H9 (cell line): ENCODE results near the gene SPATA6L. TPM values are rescaled to one million over a fixed set of nuclear protein-coding genes. Genes with fewer than 3 reads are reported as not detected.

Experiments
- DNase-seq: peaks from one replicate; pipeline ENCODE4 v3.0.0-alpha.2; 2017
- H2AFZ ChIP-seq: one replicate; pipeline ENCODE4 v1.6.1; 2013; ENCODE audit warnings: mild to moderate bottlenecking, low read length, control low read depth, moderate library complexity
- H2AK5ac ChIP-seq: 2 replicates; pipeline ENCODE4 v1.6.1; 2013; ENCODE audit warnings: low read length, control low read depth, mixed read lengths; ENCODE audit not compliant: insufficient read length
- H2BK120ac ChIP-seq: one replicate; pipeline ENCODE4 v1.6.1; 2013; ENCODE audit warnings: low read depth, mild to moderate bottlenecking, low read length, control low read depth, inconsistent platforms; ENCODE audit not compliant: poor library complexity, severe bottlenecking
- H2BK12ac ChIP-seq: 2 replicates; pipeline ENCODE4 v1.6.1; 2013; ENCODE audit warnings: low read length, control low read depth, mixed read lengths, low read depth; ENCODE audit not compliant: insufficient read length
- H2BK15ac ChIP-seq: 2 replicates; pipeline ENCODE4 v1.6.1; 2013; ENCODE audit warnings: low read depth, low read length, control low read depth
- H2BK20ac ChIP-seq: one replicate; pipeline ENCODE4 v1.6.1; 2013; ENCODE audit warnings: low read depth, mild to moderate bottlenecking, low read length, control low read depth, inconsistent platforms; ENCODE audit not compliant: poor library complexity, severe bottlenecking
- H2BK5ac ChIP-seq: 2 replicates; pipeline ENCODE4 v1.6.1; 2013; ENCODE audit warnings: low read length, control low read depth, mixed read lengths; ENCODE audit not compliant: insufficient read length
- H3K14ac ChIP-seq: 2 replicates; pipeline ENCODE4 v1.6.1; 2013; ENCODE audit warnings: low read length, control low read depth; ENCODE audit not compliant: insufficient read depth
- H3K18ac ChIP-seq: 2 replicates; pipeline ENCODE4 v1.6.1; 2013; ENCODE audit warnings: low read depth, mild to moderate bottlenecking, mixed read lengths, low read length, control low read depth; ENCODE audit not compliant: insufficient read length
- H3K23ac ChIP-seq: 2 replicates; pipeline ENCODE4 v1.6.1; 2013; ENCODE audit warnings: low read length, control low read depth, mixed read lengths, low read depth; ENCODE audit not compliant: insufficient read length
- H3K23me2 ChIP-seq: 2 replicates; pipeline ENCODE4 v1.6.1; 2013; ENCODE audit warnings: low read depth, mild to moderate bottlenecking, mixed read lengths, low read length, control low read depth; ENCODE audit not compliant: insufficient read length, poor library complexity, severe bottlenecking
- H3K27ac ChIP-seq: 2 replicates; pipeline ENCODE4 v1.5.1; 2013; ENCODE audit warnings: low read length, control low read depth, mixed read lengths, low read depth; ENCODE audit not compliant: insufficient read length
- H3K27me3 ChIP-seq: 2 replicates; pipeline ENCODE4 v1.6.1; 2013; ENCODE audit warnings: low read length, control low read depth, inconsistent platforms; ENCODE audit not compliant: insufficient read depth
- H3K4ac ChIP-seq: 2 replicates; pipeline ENCODE4 v1.6.1; 2013; ENCODE audit warnings: low read depth, mild to moderate bottlenecking, control low read depth, inconsistent platforms, low read length, moderate library complexity
- H3K4me1 ChIP-seq: 2 replicates; pipeline ENCODE4 v1.6.1; 2013; ENCODE audit warnings: low read length, control low read depth, inconsistent platforms; ENCODE audit not compliant: insufficient read depth
- H3K4me2 ChIP-seq: 2 replicates; pipeline ENCODE4 v1.6.1; 2013; ENCODE audit warnings: low read length, control low read depth, mixed read lengths; ENCODE audit not compliant: insufficient read length, insufficient read depth
- H3K56ac ChIP-seq: 2 replicates; pipeline ENCODE4 v1.6.1; 2013; ENCODE audit warnings: low read depth, mild to moderate bottlenecking, mixed read lengths, low read length, control low read depth; ENCODE audit not compliant: insufficient read length
- H3K79me1 ChIP-seq: 2 replicates; pipeline ENCODE4 v1.6.1; 2013; ENCODE audit warnings: low read depth, mild to moderate bottlenecking, moderate library complexity, low read length, control low read depth, inconsistent platforms; ENCODE audit not compliant: insufficient read depth, poor library complexity, severe bottlenecking
- H3K79me2 ChIP-seq: 2 replicates; pipeline ENCODE4 v1.6.1; 2013; ENCODE audit warnings: low read length, control low read depth, inconsistent platforms; ENCODE audit not compliant: insufficient read depth
- H3K9ac ChIP-seq: 2 replicates; pipeline ENCODE4 v1.6.1; 2013; ENCODE audit warnings: low read length, control low read depth, mixed read lengths; ENCODE audit not compliant: insufficient read length; ENCODE audit errors: extremely low read depth
- H3K9me3 ChIP-seq: one replicate; pipeline ENCODE4 v1.6.1; 2013; ENCODE audit warnings: low read depth, low read length, inconsistent platforms; ENCODE audit not compliant: control insufficient read depth
- H3T11ph ChIP-seq: one replicate; pipeline ENCODE4 v1.6.1; 2013; ENCODE audit warnings: mild to moderate bottlenecking, low read length, control low read depth, inconsistent platforms
- H4K20me1 ChIP-seq: one replicate; pipeline ENCODE4 v1.6.1; 2013; ENCODE audit not compliant: control insufficient read depth, insufficient read length, insufficient read depth
- H4K5ac ChIP-seq: 2 replicates; pipeline ENCODE4 v1.6.1; 2013; ENCODE audit warnings: low read depth, mild to moderate bottlenecking, mixed read lengths, low read length, control low read depth; ENCODE audit not compliant: insufficient read length
- H4K8ac ChIP-seq: replicated peaks from 2 replicates; pipeline ENCODE4 v1.6.1; 2013; ENCODE audit warnings: low read length, control low read depth, mixed read lengths, low read depth; ENCODE audit not compliant: insufficient read length
- H4K91ac ChIP-seq: 2 replicates; pipeline ENCODE4 v1.6.1; 2013; ENCODE audit warnings: low read depth, mild to moderate bottlenecking, moderate library complexity, mixed read lengths, low read length, control low read depth; ENCODE audit not compliant: insufficient read length
- H3K27ac Mint-ChIP-seq, 3 experiments: 2 replicates in 2 of 3; 3 replicates in 1 of 3; pipeline ENCODE4 v1.8.0; 2020 to 2021; ENCODE audit warnings: mixed read lengths in 3 of 3, mild to moderate bottlenecking in 1 of 3, moderate library complexity in 1 of 3
- H3K27me3 Mint-ChIP-seq: 2 replicates; pipeline ENCODE4 v1.8.0; 2021; ENCODE audit warnings: low read depth, mild to moderate bottlenecking, moderate library complexity, mixed read lengths
- H3K36me3 Mint-ChIP-seq, 3 experiments: 2 replicates in 2 of 3; 3 replicates in 1 of 3; pipeline ENCODE4 v1.8.0; 2020 to 2021; ENCODE audit warnings: low read depth in 3 of 3, mixed read lengths in 3 of 3; ENCODE audit not compliant: insufficient read depth in 1 of 3
- H3K4me1 Mint-ChIP-seq, 2 experiments: 2 replicates each; pipeline ENCODE4 v1.8.0; 2020; ENCODE audit warnings: mixed read lengths in 2 of 2
- H3K4me3 Mint-ChIP-seq, 2 experiments: 2 replicates in 1 of 2; 3 replicates in 1 of 2; pipeline ENCODE4 v1.8.0; 2020 to 2021; ENCODE audit warnings: mild to moderate bottlenecking in 2 of 2, mixed read lengths in 2 of 2, moderate library complexity in 1 of 2
- H3K9me3 Mint-ChIP-seq, 2 experiments: 2 replicates in 1 of 2; 3 replicates in 1 of 2; pipeline ENCODE4 v1.8.0; 2020; ENCODE audit warnings: mild to moderate bottlenecking in 2 of 2, mixed read lengths in 2 of 2, moderate library complexity in 1 of 2
- WGBS: extraction: QIAGEN DNeasy Blood & Tissue Kit; methylation state at CpG from one replicate; pipeline ENCODE4 v1.1.7; 2013; ENCODE audit warnings: missing lambda C conversion rate, low lambda C conversion rate, mixed read lengths; ENCODE audit not compliant: insufficient read length; ENCODE audit errors: extremely low coverage; 5-methylcytosine and 5-hydroxymethylcytosine counted together
- total RNA-seq: library from RNA; stranded (reverse); gene quantifications from 2 replicates; pipeline ENCODE4 v1.2.1, GENCODE V29; 2021
- TF ChIP-seq, protein P1 (sequence below): fragments of 200-600 bp; sonication (generic); conservative IDR thresholded peaks from 3 replicates; pipeline ENCODE4 v1.8.0; 2021; ENCODE audit warnings: antibody characterized with exemption, mild to moderate bottlenecking

Gene SPATA6L
- total RNA-seq, 1 experiment from 2014 or later = 0.87 TPM

DNA sequence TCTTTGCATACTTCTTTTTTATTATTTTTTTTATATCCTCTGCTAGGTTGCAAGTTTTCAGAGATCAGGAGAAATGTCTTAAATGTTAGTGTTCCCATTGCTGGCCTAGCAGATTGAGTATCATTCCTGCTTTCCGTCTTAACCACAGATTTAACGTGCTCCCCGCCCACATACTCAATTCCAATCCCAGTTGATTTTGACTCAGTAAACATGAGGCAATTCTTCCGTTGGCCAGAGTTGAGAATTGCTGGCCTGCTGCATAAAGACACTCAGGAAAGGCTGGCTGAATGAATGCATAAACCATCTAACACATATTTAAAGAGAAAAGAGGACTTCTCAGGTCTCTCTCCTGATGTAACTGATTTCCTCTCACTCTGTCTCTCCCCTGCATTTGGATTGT lies 51.0 kb downstream of the SPATA6L start:
- Histone ChIP-seq H3K18ac (no peak overlapping the region), H2BK120ac (no peak overlapping the region), H3K23ac (no peak overlapping the region), H3K4me2 (no peak overlapping the region), H3K9ac (no peak overlapping the region), H3K14ac (no peak overlapping the region), H3K9me3 (no peaks in the 10 kb centered on the region), H3K23me2 (no peaks in the 10 kb centered on the region), H4K20me1 (no peaks in the 10 kb centered on the region), H2BK5ac (no peak overlapping the region), H3K4me1 (peaks cover 5% of the 10 kb centered on the region; the same call in 1 of the 2 replicates), H3K27ac (no peak overlapping the region), H3K27me3 (no peaks in the 10 kb centered on the region), H4K5ac (no peak overlapping the region), H4K8ac (no peak overlapping the region), H3K56ac (no peak overlapping the region), H3T11ph (no peak overlapping the region), H3K79me1 (no peaks in the 10 kb centered on the region), H2AK5ac (no peak overlapping the region), H2AFZ (no peak overlapping the region), H3K4ac (no peak overlapping the region), H4K91ac (no peak overlapping the region), H2BK20ac (no peak overlapping the region), H2BK12ac (no peak overlapping the region), H3K79me2 (no peaks in the 10 kb centered on the region), H2BK15ac (no peak overlapping the region)
- no peak for DNase-seq
- no peaks in the 10 kb centered on the region; the same call in 1 of the 2 replicates for H3K27me3 Mint-ChIP-seq
- no peak overlapping the region for H3K4me3 Mint-ChIP-seq
- H3K9me3 Mint-ChIP-seq = no peaks in the 10 kb centered on the region
- WGBS = no CpG with 5 or more reads among the region's 4 CpGs
- TF ChIP-seq, protein P1, sequence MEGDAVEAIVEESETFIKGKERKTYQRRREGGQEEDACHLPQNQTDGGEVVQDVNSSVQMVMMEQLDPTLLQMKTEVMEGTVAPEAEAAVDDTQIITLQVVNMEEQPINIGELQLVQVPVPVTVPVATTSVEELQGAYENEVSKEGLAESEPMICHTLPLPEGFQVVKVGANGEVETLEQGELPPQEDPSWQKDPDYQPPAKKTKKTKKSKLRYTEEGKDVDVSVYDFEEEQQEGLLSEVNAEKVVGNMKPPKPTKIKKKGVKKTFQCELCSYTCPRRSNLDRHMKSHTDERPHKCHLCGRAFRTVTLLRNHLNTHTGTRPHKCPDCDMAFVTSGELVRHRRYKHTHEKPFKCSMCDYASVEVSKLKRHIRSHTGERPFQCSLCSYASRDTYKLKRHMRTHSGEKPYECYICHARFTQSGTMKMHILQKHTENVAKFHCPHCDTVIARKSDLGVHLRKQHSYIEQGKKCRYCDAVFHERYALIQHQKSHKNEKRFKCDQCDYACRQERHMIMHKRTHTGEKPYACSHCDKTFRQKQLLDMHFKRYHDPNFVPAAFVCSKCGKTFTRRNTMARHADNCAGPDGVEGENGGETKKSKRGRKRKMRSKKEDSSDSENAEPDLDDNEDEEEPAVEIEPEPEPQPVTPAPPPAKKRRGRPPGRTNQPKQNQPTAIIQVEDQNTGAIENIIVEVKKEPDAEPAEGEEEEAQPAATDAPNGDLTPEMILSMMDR = no peak
- H3K36me3 Mint-ChIP-seq = no peaks in the 10 kb centered on the region
- no peak overlapping the region for H3K27ac Mint-ChIP-seq
- H3K4me1 Mint-ChIP-seq = peaks cover 12 to 13% of the 10 kb centered on the region in 2 experiments
